ENCODE measurements around the gene CYBC1. TPM values are rescaled to one million over a fixed set of nuclear protein-coding genes. Genes with fewer than 3 reads are reported as not detected.
A peak's percentile ranks its signal among the peaks of the same experiment; 100 is the strongest.
"Not testable (repeated sequence)": the region's sequence is repeated elsewhere in the genome, so short reads cannot be mapped to it uniquely, and the experiment has no call there.

Gene CYBC1
- total RNA-seq, 1 experiment from 2014 or later: 25.7 TPM

GRCh38 chr17:82477934-82478333 is 27.4 kb upstream of the CYBC1 start:
- no peak for DNase-seq (ENCODE audit: low read depth)

GRCh38 chr17:82475458-82475857 is 24.9 kb upstream of the CYBC1 start:
- no peak for DNase-seq (ENCODE audit: low read depth)

GRCh38 chr17:82474223-82475010 is 23.9 kb upstream of the CYBC1 start:
- DNase-seq (ENCODE audit: low read depth): no peak

GRCh38 chr17:82470065-82470464 is 19.5 kb upstream of the CYBC1 start:
- no peak for DNase-seq (ENCODE audit: low read depth)

- no peak for DNase-seq (ENCODE audit: low read depth)
These were observed 18.1 kb upstream of the CYBC1 start for GRCh38 chr17:82468692-82469091.

- no peak for DNase-seq (ENCODE audit: low read depth)
These were observed 14.6 kb upstream of the CYBC1 start for GRCh38 chr17:82465023-82465603.

GRCh38 chr17:82464567-82464929 is 14.0 kb upstream of the CYBC1 start:
- DNase-seq (ENCODE audit: low read depth): no peak

- no peak for DNase-seq (ENCODE audit: low read depth)
These were observed 13.5 kb upstream of the CYBC1 start for GRCh38 chr17:82463925-82464566.

GRCh38 chr17:82463391-82463790 is 12.8 kb upstream of the CYBC1 start:
- no peak for DNase-seq (ENCODE audit: low read depth)

GRCh38 chr17:82461827-82462524 is 11.4 kb upstream of the CYBC1 start:
- no peak for DNase-seq (ENCODE audit: low read depth)

- not testable (repeated sequence) for DNase-seq (ENCODE audit: low read depth)
These were observed 9.4 kb upstream of the CYBC1 start for GRCh38 chr17:82459936-82460335.

GRCh38 chr17:82458885-82459424 is 8.4 kb upstream of the CYBC1 start:
- DNase-seq (ENCODE audit: low read depth): peak; percentile 41

- DNase-seq (ENCODE audit: low read depth): peak; percentile 97
These were observed 7.8 kb upstream of the CYBC1 start, which contains the start of gene NARF for GRCh38 chr17:82458179-82458884. TSS of gene NARF (plus strand) at chr17:82458741. CDS start at chr17:82458804, 63 bp downstream.

GRCh38 chr17:82457929-82458178 is 7.3 kb upstream of the CYBC1 start:
- DNase-seq (ENCODE audit: low read depth): no peak

GRCh38 chr17:82457073-82457928 is 6.7 kb upstream of the CYBC1 start:
- peak; percentile 26 for DNase-seq (ENCODE audit: low read depth)

- not testable (repeated sequence) for DNase-seq (ENCODE audit: low read depth)
These were observed 3.2 kb upstream of the CYBC1 start for GRCh38 chr17:82453706-82454105.

GRCh38 chr17:82453151-82453550 is 2.6 kb upstream of the CYBC1 start:
- not testable (repeated sequence) for DNase-seq (ENCODE audit: low read depth)

GRCh38 chr17:82452162-82452561 is 1.6 kb upstream of the CYBC1 start:
- DNase-seq (ENCODE audit: low read depth): no peak

GRCh38 chr17:82449883-82450356 is 632 bp downstream of the CYBC1 start:
- DNase-seq (ENCODE audit: low read depth): no peak

GRCh38 chr17:82449131-82449882 is 1.2 kb downstream of the CYBC1 start:
- no peak for DNase-seq (ENCODE audit: low read depth)

All from RPMI7951 (cell line).